ENCODE data around the gene PGK1.

GRCh38 chrX:78133238-78133960 is 29.4 kb downstream of the PGK1 start:
- TF ChIP-seq CTCF (conservative IDR thresholded peaks at IDR 0.05; ENCODE audit: low read depth, low read length): no peak
- TF ChIP-seq EZH2phosphoT487 (IDR thresholded peaks at IDR 0.05; ENCODE audit: borderline replicate concordance, low read length): no peak
- no peak for TF ChIP-seq EZH2 (IDR thresholded peaks at IDR 0.05; ENCODE audit: low read length, unreplicated experiment)
